Measurements from ENCODE around the gene TSPAN6. TPM values are rescaled to one million over a fixed set of nuclear protein-coding genes. Genes with fewer than 3 reads are reported as not detected.

TSPAN6 gene
- total and polyA plus RNA-seq, 2 of the 4 experiments (the other 2 are of a cell fraction): 16.1 to 20.1 TPM

GRCh38 chrX:100625985-100626491 lies 10.6 kb downstream of the TSPAN6 start:
- Histone ChIP-seq H3K27me3 (ENCODE audit: control insufficient read depth, insufficient read depth, low read length) (no peaks in the 10 kb centered on the region; the same call in 1 of the 2 replicates), H4K20me1 (ENCODE audit: insufficient read depth, low read length) (no peaks in the 10 kb centered on the region), H4K91ac (ENCODE audit: insufficient read depth, low read depth, low read length) (no peak overlapping the region), H3K23ac (ENCODE audit: low read depth, low read length) (no peak overlapping the region), H2BK120ac (ENCODE audit: low read depth, low read length) (no peak overlapping the region), H2BK20ac (ENCODE audit: low read depth, low read length) (no peak overlapping the region), H4K8ac (ENCODE audit: low read depth in 2 of 2, low read length in 2 of 2) (no peak overlapping the region), H3K36me3 (ENCODE audit: control insufficient read depth, insufficient read depth, low read length) (no peaks in the 10 kb centered on the region; the same call in 1 of the 2 replicates), H3K9me1 (ENCODE audit: insufficient read depth, low read length) (no peaks in the 10 kb centered on the region), H3K18ac (ENCODE audit: low read depth, low read length) (no peak overlapping the region), H3K4me2 (ENCODE audit: low read depth, low read length) (no peak overlapping the region), H3K9ac (ENCODE audit: low read depth, low read length) (no peak overlapping the region), H2AK9ac (replicated peaks; ENCODE audit: low read depth, low read length, poor library complexity) (no peak overlapping the region), H3K79me1 (ENCODE audit: low read depth in 1 of 2, low read length in 2 of 2) (no peaks in the 10 kb centered on the region), H2AFZ (replicated peaks; ENCODE audit: low read length, poor library complexity) (no peak overlapping the region), H3K4me3 (ENCODE audit: insufficient read depth, low read depth, low read length) (no peak overlapping the region), H2AK5ac (ENCODE audit: low read depth, low read length) (no peak overlapping the region), H3K4ac (ENCODE audit: low read depth, low read length) (no peak overlapping the region), H3K14ac (replicated peaks; ENCODE audit: low read depth, low read length) (no peak overlapping the region), H3K56ac (ENCODE audit: extremely low read depth, insufficient read depth, low read length) (no peak overlapping the region), H4K5ac (ENCODE audit: low read depth, low read length) (no peak overlapping the region), H2BK15ac (ENCODE audit: low read depth, low read length) (no peak overlapping the region), H3K4me1 (ENCODE audit: control insufficient read depth, insufficient read depth, low read length) (no peaks in the 10 kb centered on the region), H3K27ac (ENCODE audit: insufficient read depth, low read length) (no peak overlapping the region), H3K9me3 (ENCODE audit: control insufficient read depth, insufficient read depth, low read length) (no peaks in the 10 kb centered on the region), H2BK5ac (ENCODE audit: low read depth, low read length, poor library complexity, severe bottlenecking) (no peak overlapping the region)
- dilution Hi-C loops (cut with HindIII; ENCODE audit: low sequenced_read_pairs, unreplicated experiment): no loop called here
- POLR2A ChIA-PET (ENCODE audit: unreplicated experiment): no interaction called here
- WGBS, 2 experiments (ENCODE audit: extremely low coverage in 2 of 2, insufficient read length in 1 of 2): no CpG with 5 or more reads among the region's 5 CpGs
- intact Hi-C loops (cut with micrococcal nuclease): no loop called here
- DNase-seq: no peak
- ATAC-seq (ENCODE audit: low read depth): no peak
- CTCF ChIA-PET: interaction anchor here (1.8 kb wide), 1 partner anchor 11 kb away, joined by 9 read pairs; no protein-coding TSS in a partner anchor
- TF ChIP-seq RFX5 (IDR thresholded peaks at IDR 0.05; ENCODE audit: low read depth, low read length) (no peak), USF2 (IDR thresholded peaks at IDR 0.05; ENCODE audit: low read depth, low read length) (no peak), BHLHE40 (IDR thresholded peaks at IDR 0.05; ENCODE audit: low read depth, low read length) (no peak), RCOR1 (IDR thresholded peaks at IDR 0.05; ENCODE audit: insufficient replicate concordance, low read length) (no peak), FOS (IDR thresholded peaks at IDR 0.05; ENCODE audit: low read depth, low read length) (no peak), MXI1 (IDR thresholded peaks at IDR 0.05; ENCODE audit: borderline replicate concordance, low read depth, low read length) (no peak)
- TF ChIP-seq, protein P1, sequence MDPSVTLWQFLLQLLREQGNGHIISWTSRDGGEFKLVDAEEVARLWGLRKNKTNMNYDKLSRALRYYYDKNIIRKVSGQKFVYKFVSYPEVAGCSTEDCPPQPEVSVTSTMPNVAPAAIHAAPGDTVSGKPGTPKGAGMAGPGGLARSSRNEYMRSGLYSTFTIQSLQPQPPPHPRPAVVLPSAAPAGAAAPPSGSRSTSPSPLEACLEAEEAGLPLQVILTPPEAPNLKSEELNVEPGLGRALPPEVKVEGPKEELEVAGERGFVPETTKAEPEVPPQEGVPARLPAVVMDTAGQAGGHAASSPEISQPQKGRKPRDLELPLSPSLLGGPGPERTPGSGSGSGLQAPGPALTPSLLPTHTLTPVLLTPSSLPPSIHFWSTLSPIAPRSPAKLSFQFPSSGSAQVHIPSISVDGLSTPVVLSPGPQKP (IDR thresholded peaks at IDR 0.05; ENCODE audit: borderline replicate concordance, low read depth, low read length): no peak
- in situ Hi-C loops (cut with MboI; ENCODE audit: low sequenced_read_pairs): no loop called here
- BruUV-seq (replicated peaks): no TSS peak

Data from IMR-90 (cell line).